ENCODE measurements around the gene SECTM1.

SECTM1 gene

GRCh38 chr17:82358465-82359350 is 25.1 kb upstream of the SECTM1 start, which contains the start of gene TEX19:
Gene TEX19, plus strand, starts transcription at chr17:82359247. Its CDS starts 2,904 bp downstream, at chr17:82362151.
- TF ChIP-seq, protein P1, sequence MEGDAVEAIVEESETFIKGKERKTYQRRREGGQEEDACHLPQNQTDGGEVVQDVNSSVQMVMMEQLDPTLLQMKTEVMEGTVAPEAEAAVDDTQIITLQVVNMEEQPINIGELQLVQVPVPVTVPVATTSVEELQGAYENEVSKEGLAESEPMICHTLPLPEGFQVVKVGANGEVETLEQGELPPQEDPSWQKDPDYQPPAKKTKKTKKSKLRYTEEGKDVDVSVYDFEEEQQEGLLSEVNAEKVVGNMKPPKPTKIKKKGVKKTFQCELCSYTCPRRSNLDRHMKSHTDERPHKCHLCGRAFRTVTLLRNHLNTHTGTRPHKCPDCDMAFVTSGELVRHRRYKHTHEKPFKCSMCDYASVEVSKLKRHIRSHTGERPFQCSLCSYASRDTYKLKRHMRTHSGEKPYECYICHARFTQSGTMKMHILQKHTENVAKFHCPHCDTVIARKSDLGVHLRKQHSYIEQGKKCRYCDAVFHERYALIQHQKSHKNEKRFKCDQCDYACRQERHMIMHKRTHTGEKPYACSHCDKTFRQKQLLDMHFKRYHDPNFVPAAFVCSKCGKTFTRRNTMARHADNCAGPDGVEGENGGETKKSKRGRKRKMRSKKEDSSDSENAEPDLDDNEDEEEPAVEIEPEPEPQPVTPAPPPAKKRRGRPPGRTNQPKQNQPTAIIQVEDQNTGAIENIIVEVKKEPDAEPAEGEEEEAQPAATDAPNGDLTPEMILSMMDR (conservative IDR thresholded peaks at IDR 0.05; ENCODE audit: low read depth, low read length): no peak
- Histone ChIP-seq H2AFZ (ENCODE audit: low read depth) (no peak within 1 kb of the TSS), H3K9ac (no peak within 1 kb of the TSS), H3K79me2 (ENCODE audit: insufficient read depth, low read depth) (no peaks in the 10 kb centered on the region), H3K4me2 (peak within 1 kb of the TSS; percentile 33; the same call in 1 of the 2 replicates), H3K36me3 (ENCODE audit: insufficient read depth) (no peaks in the 10 kb centered on the region), H3K4me1 (ENCODE audit: low read depth, poor library complexity, severe bottlenecking) (peaks cover 61% of the 10 kb centered on the region), H3K4me3 (IDR thresholded peaks at IDR 0.05; ENCODE audit: insufficient read depth, low read depth, low read length) (no peak within 1 kb of the TSS), H3K27ac (peak within 1 kb of the TSS; percentile 52; the same call in 1 of the 2 replicates), H3K27me3 (ENCODE audit: insufficient read depth, low read depth) (no peaks in the 10 kb centered on the region; the same call in 1 of the 2 replicates), H4K20me1 (ENCODE audit: insufficient read depth) (no peaks in the 10 kb centered on the region)

GRCh38 chr17:82357394-82357793 is 23.8 kb upstream of the SECTM1 start:
- H3K27me3 ChIP-seq (ENCODE audit: insufficient read depth, low read depth): no peaks in the 10 kb centered on the region; the same call in 1 of the 2 replicates
- H3K9ac ChIP-seq: no peak overlapping the region; the same call in 1 of the 2 replicates
- H3K4me1 ChIP-seq (ENCODE audit: low read depth, poor library complexity, severe bottlenecking): peaks cover 63% of the 10 kb centered on the region
- TF ChIP-seq, protein P1 (conservative IDR thresholded peaks at IDR 0.05; ENCODE audit: low read depth, low read length): no peak
- no peak overlapping the region for H3K4me3 ChIP-seq (IDR thresholded peaks at IDR 0.05; ENCODE audit: insufficient read depth, low read depth, low read length)
- no peaks in the 10 kb centered on the region for H3K79me2 ChIP-seq (ENCODE audit: insufficient read depth, low read depth)
- peak overlapping the region; percentile 80; the same call in 1 of the 2 replicates for H3K4me2 ChIP-seq
- peak overlapping the region; percentile 52 for H3K27ac ChIP-seq
- H2AFZ ChIP-seq (ENCODE audit: low read depth): peak overlapping the region; percentile 44; the same call in 1 of the 2 replicates
- H4K20me1 ChIP-seq (ENCODE audit: insufficient read depth): no peaks in the 10 kb centered on the region
- no peaks in the 10 kb centered on the region for H3K36me3 ChIP-seq (ENCODE audit: insufficient read depth)

- Histone ChIP-seq H3K27ac (peak overlapping the region; percentile 52), H3K79me2 (ENCODE audit: insufficient read depth, low read depth) (no peaks in the 10 kb centered on the region), H2AFZ (ENCODE audit: low read depth) (peak overlapping the region; percentile 44; the same call in 1 of the 2 replicates), H3K27me3 (ENCODE audit: insufficient read depth, low read depth) (no peaks in the 10 kb centered on the region; the same call in 1 of the 2 replicates), H3K36me3 (ENCODE audit: insufficient read depth) (no peaks in the 10 kb centered on the region), H3K4me3 (IDR thresholded peaks at IDR 0.05; ENCODE audit: insufficient read depth, low read depth, low read length) (no peak overlapping the region), H3K4me2 (peak overlapping the region; percentile 80), H3K4me1 (ENCODE audit: low read depth, poor library complexity, severe bottlenecking) (peaks cover 68% of the 10 kb centered on the region), H3K9ac (peak overlapping the region; percentile 33; the same call in 1 of the 2 replicates), H4K20me1 (ENCODE audit: insufficient read depth) (no peaks in the 10 kb centered on the region)
- TF ChIP-seq, protein P1 (conservative IDR thresholded peaks at IDR 0.05; ENCODE audit: low read depth, low read length): no peak
Observed at GRCh38 chr17:82356845-82357355, 23.3 kb upstream of the SECTM1 start.

- Histone ChIP-seq H3K4me2 (peak overlapping the region; percentile 80), H3K27ac (no peak overlapping the region), H3K9ac (no peak overlapping the region), H3K4me3 (IDR thresholded peaks at IDR 0.05; ENCODE audit: insufficient read depth, low read depth, low read length) (no peak overlapping the region), H3K4me1 (ENCODE audit: low read depth, poor library complexity, severe bottlenecking) (peaks cover 78% of the 10 kb centered on the region), H3K36me3 (ENCODE audit: insufficient read depth) (no peaks in the 10 kb centered on the region), H2AFZ (ENCODE audit: low read depth) (no peak overlapping the region), H3K79me2 (ENCODE audit: insufficient read depth, low read depth) (no peaks in the 10 kb centered on the region), H4K20me1 (ENCODE audit: insufficient read depth) (no peaks in the 10 kb centered on the region), H3K27me3 (ENCODE audit: insufficient read depth, low read depth) (no peaks in the 10 kb centered on the region; the same call in 1 of the 2 replicates)
- TF ChIP-seq, protein P1 (conservative IDR thresholded peaks at IDR 0.05; ENCODE audit: low read depth, low read length): no peak
Observed at GRCh38 chr17:82355770-82356427, 22.3 kb upstream of the SECTM1 start.

Measured in KMS-11 (cell line).